ENCODE measurements around the gene ZNF792. TPM values are rescaled to one million over a fixed set of nuclear protein-coding genes. Genes with fewer than 3 reads are reported as not detected.
A peak's percentile ranks its signal among the peaks of the same experiment; 100 is the strongest.
"Not testable (repeated sequence)": the region's sequence is repeated elsewhere in the genome, so short reads cannot be mapped to it uniquely, and the experiment has no call there.

Gene ZNF792
- total and polyA plus RNA-seq, 2 of the 4 experiments (the other 2 are of a cell fraction), result 1.5 to 4.8 TPM

- POLR2A ChIA-PET (ENCODE audit: unreplicated experiment), result no interaction called here
- no peak overlapping the region for H3K14ac ChIP-seq (replicated peaks; ENCODE audit: low read depth, low read length)
- H3K23ac ChIP-seq (ENCODE audit: low read depth, low read length), result no peak overlapping the region
- no peak overlapping the region for H2AFZ ChIP-seq (replicated peaks; ENCODE audit: low read length, poor library complexity)
- no peak overlapping the region for H2AK5ac ChIP-seq (ENCODE audit: low read depth, low read length)
- no peak overlapping the region for H3K4me2 ChIP-seq (ENCODE audit: low read depth, low read length)
- H3K18ac ChIP-seq (ENCODE audit: low read depth, low read length), result no peak overlapping the region
- TF ChIP-seq POLR2A (IDR thresholded peaks at IDR 0.05; ENCODE audit: low read depth, low read length), result no peak
- TF ChIP-seq NFE2L2 (IDR thresholded peaks at IDR 0.05; ENCODE audit: low read depth, low read length), result no peak
- TF ChIP-seq FOS (IDR thresholded peaks at IDR 0.05; ENCODE audit: low read depth, low read length), result no peak
- no peak for TF ChIP-seq MXI1 (IDR thresholded peaks at IDR 0.05; ENCODE audit: borderline replicate concordance, low read depth, low read length)
- H2BK5ac ChIP-seq (ENCODE audit: low read depth, low read length, poor library complexity, severe bottlenecking), result no peak overlapping the region
- H3K27ac ChIP-seq (ENCODE audit: insufficient read depth, low read length), result no peak overlapping the region
- H4K8ac ChIP-seq (ENCODE audit: low read depth in 2 of 2, low read length in 2 of 2), result no peak overlapping the region
- H3K4ac ChIP-seq (ENCODE audit: low read depth, low read length), result no peak overlapping the region
- H3K4me3 ChIP-seq (ENCODE audit: insufficient read depth, low read depth, low read length), result no peak overlapping the region
- H2BK20ac ChIP-seq (ENCODE audit: low read depth, low read length), result no peak overlapping the region
- H4K5ac ChIP-seq (ENCODE audit: low read depth, low read length), result no peak overlapping the region
- peaks cover 9% of the 10 kb centered on the region for H3K4me1 ChIP-seq (ENCODE audit: control insufficient read depth, insufficient read depth, low read length)
- peaks cover 17% of the 10 kb centered on the region for H3K9me1 ChIP-seq (ENCODE audit: insufficient read depth, low read length)
- no peak overlapping the region for H3K9ac ChIP-seq (ENCODE audit: low read depth, low read length)
- CTCF ChIA-PET, result no interaction called here
- dilution Hi-C loops (cut with HindIII; ENCODE audit: low sequenced_read_pairs, unreplicated experiment), result no loop called here
- no peaks in the 10 kb centered on the region for H3K9me3 ChIP-seq (ENCODE audit: control insufficient read depth, insufficient read depth, low read length)
- ATAC-seq (ENCODE audit: low read depth) (no peak), DNase-seq (no peak)
- in situ Hi-C loops (cut with MboI; ENCODE audit: low sequenced_read_pairs), result no loop called here
- H3K36me3 ChIP-seq (ENCODE audit: control insufficient read depth, insufficient read depth, low read length), result peaks cover 45% of the 10 kb centered on the region
- H2BK120ac ChIP-seq (ENCODE audit: low read depth, low read length), result no peak overlapping the region
- H3K56ac ChIP-seq (ENCODE audit: extremely low read depth, insufficient read depth, low read length), result no peak overlapping the region
- H4K91ac ChIP-seq (ENCODE audit: insufficient read depth, low read depth, low read length), result no peak overlapping the region
- intact Hi-C loops (cut with micrococcal nuclease), result no loop called here
- peaks cover 16 to 72% of the 10 kb centered on the region in 2 experiments for H3K79me1 ChIP-seq (ENCODE audit: low read depth in 1 of 2, low read length in 2 of 2)
- H2AK9ac ChIP-seq (replicated peaks; ENCODE audit: low read depth, low read length, poor library complexity), result peak overlapping the region; percentile 82
- H4K20me1 ChIP-seq (ENCODE audit: insufficient read depth, low read length), result peaks cover 41% of the 10 kb centered on the region
- BruUV-seq (replicated peaks), result no TSS peak
- H3K27me3 ChIP-seq (ENCODE audit: control insufficient read depth, insufficient read depth, low read length), result no peaks in the 10 kb centered on the region
- WGBS, 2 experiments (ENCODE audit: extremely low coverage in 2 of 2, insufficient read length in 1 of 2), result 100% methylated on average over 1 of the region's 12 CpGs; no CpG with 5 or more reads in 1 of the 2 experiments
- no peak overlapping the region for H2BK15ac ChIP-seq (ENCODE audit: low read depth, low read length)
These were observed 44.9 kb upstream of the ZNF792 start for GRCh38 chr19:35008891-35009341.

- H3K14ac ChIP-seq (replicated peaks; ENCODE audit: low read depth, low read length); H2BK120ac ChIP-seq (ENCODE audit: low read depth, low read length); H3K4me3 ChIP-seq (ENCODE audit: insufficient read depth, low read depth, low read length); H3K4me2 ChIP-seq (ENCODE audit: low read depth, low read length); H2AK9ac ChIP-seq (replicated peaks; ENCODE audit: low read depth, low read length, poor library complexity); H3K23ac ChIP-seq (ENCODE audit: low read depth, low read length); intact Hi-C loops (cut with micrococcal nuclease); H4K8ac ChIP-seq (ENCODE audit: low read depth in 2 of 2, low read length in 2 of 2); H3K4ac ChIP-seq (ENCODE audit: low read depth, low read length); H3K9ac ChIP-seq (ENCODE audit: low read depth, low read length); H3K27me3 ChIP-seq (ENCODE audit: control insufficient read depth, insufficient read depth, low read length); CTCF ChIA-PET; H2BK5ac ChIP-seq (ENCODE audit: low read depth, low read length, poor library complexity, severe bottlenecking); DNase-seq; H2AK5ac ChIP-seq (ENCODE audit: low read depth, low read length); H3K27ac ChIP-seq (ENCODE audit: insufficient read depth, low read length); H2AFZ ChIP-seq (replicated peaks; ENCODE audit: low read length, poor library complexity); in situ Hi-C loops (cut with MboI; ENCODE audit: low sequenced_read_pairs); H4K5ac ChIP-seq (ENCODE audit: low read depth, low read length); H3K56ac ChIP-seq (ENCODE audit: extremely low read depth, insufficient read depth, low read length); H2BK15ac ChIP-seq (ENCODE audit: low read depth, low read length); H3K18ac ChIP-seq (ENCODE audit: low read depth, low read length); POLR2A ChIA-PET (ENCODE audit: unreplicated experiment); dilution Hi-C loops (cut with HindIII; ENCODE audit: low sequenced_read_pairs, unreplicated experiment); BruUV-seq (replicated peaks); H4K91ac ChIP-seq (ENCODE audit: insufficient read depth, low read depth, low read length); H2BK20ac ChIP-seq (ENCODE audit: low read depth, low read length); ATAC-seq (ENCODE audit: low read depth); H3K9me3 ChIP-seq (ENCODE audit: control insufficient read depth, insufficient read depth, low read length): not testable (repeated sequence)
- peaks cover 16% of the 10 kb centered on the region for H3K4me1 ChIP-seq (ENCODE audit: control insufficient read depth, insufficient read depth, low read length)
- H3K9me1 ChIP-seq (ENCODE audit: insufficient read depth, low read length), result peaks cover 23% of the 10 kb centered on the region
- peaks cover 44% of the 10 kb centered on the region for H3K36me3 ChIP-seq (ENCODE audit: control insufficient read depth, insufficient read depth, low read length)
- H3K79me1 ChIP-seq (ENCODE audit: low read depth in 1 of 2, low read length in 2 of 2), result peaks cover 22 to 74% of the 10 kb centered on the region in 2 experiments
- no CpG with 5 or more reads among the region's 8 CpGs for WGBS, 2 experiments (ENCODE audit: extremely low coverage in 2 of 2, insufficient read length in 1 of 2)
- peaks cover 55% of the 10 kb centered on the region for H4K20me1 ChIP-seq (ENCODE audit: insufficient read depth, low read length)
These were observed 43.4 kb upstream of the ZNF792 start for GRCh38 chr19:35007427-35007826.

Measured in IMR-90 (cell line).